Mesenchymal stem cell (in vitro differentiated cells and primary cell): ENCODE data around the gene ADARB2.

ENCODE experiments used
- DNase-seq: peaks from one replicate; pipeline ENCODE4 v3.0.0-alpha.2; 2013
- H2AFZ ChIP-seq: one replicate; pipeline ENCODE4 v1.6.1; 2013; ENCODE audit warnings: low read depth, mild to moderate bottlenecking, control low read depth, inconsistent platforms, low read length, moderate library complexity
- H2AK5ac ChIP-seq: 2 replicates; pipeline ENCODE4 v1.6.1; 2013; ENCODE audit warnings: low read length, moderate library complexity, mild to moderate bottlenecking, inconsistent platforms; ENCODE audit not compliant: severe bottlenecking
- H2BK120ac ChIP-seq: one replicate; pipeline ENCODE4 v1.6.1; 2013; ENCODE audit warnings: low read depth, mild to moderate bottlenecking, inconsistent platforms, low read length, moderate library complexity
- H2BK12ac ChIP-seq, 2 experiments: one replicate each; pipeline ENCODE4 v1.6.1; 2013; ENCODE audit warnings: inconsistent platforms in 2 of 2, low read length in 2 of 2, mild to moderate bottlenecking in 2 of 2, moderate library complexity in 2 of 2, control low read depth in 1 of 2
- H2BK15ac ChIP-seq: one replicate; pipeline ENCODE4 v1.6.1; 2013; ENCODE audit warnings: mild to moderate bottlenecking, low read depth, inconsistent platforms; ENCODE audit not compliant: poor library complexity, severe bottlenecking
- H2BK5ac ChIP-seq: 2 replicates; pipeline ENCODE4 v1.6.1; 2013; ENCODE audit warnings: low read depth, mild to moderate bottlenecking, low read length, control low read depth, inconsistent platforms; ENCODE audit not compliant: poor library complexity, severe bottlenecking
- H3K14ac ChIP-seq, 2 experiments: one replicate each; pipeline ENCODE4 v1.6.1; 2013; ENCODE audit warnings: inconsistent platforms in 2 of 2, low read length in 2 of 2, control low read depth in 1 of 2, mild to moderate bottlenecking in 1 of 2, moderate library complexity in 1 of 2
- H3K18ac ChIP-seq, 2 experiments: one replicate each; pipeline ENCODE4 v1.6.1; 2013; ENCODE audit warnings: inconsistent platforms in 2 of 2, low read length in 2 of 2, control low read depth in 1 of 2, low read depth in 1 of 2, mild to moderate bottlenecking in 1 of 2
- H3K23ac ChIP-seq, 2 experiments: one replicate each; pipeline ENCODE4 v1.6.1; 2013; ENCODE audit warnings: inconsistent platforms in 2 of 2, low read length in 2 of 2, mild to moderate bottlenecking in 2 of 2, moderate library complexity in 2 of 2, control low read depth in 1 of 2
- H3K27ac ChIP-seq: 2 replicates; pipeline ENCODE4 v1.5.1; 2013; ENCODE audit warnings: mild to moderate bottlenecking, moderate library complexity, low read length, control low read depth, inconsistent platforms; ENCODE audit not compliant: poor library complexity, severe bottlenecking
- H3K27me3 ChIP-seq, 2 experiments: 2 replicates each; pipeline versions ENCODE4 v1.6.1 to v1.7.0; 2013; ENCODE audit warnings: low read length in 2 of 2, mild to moderate bottlenecking in 2 of 2, moderate library complexity in 2 of 2, control low read depth in 1 of 2, inconsistent platforms in 1 of 2; ENCODE audit not compliant: control insufficient read depth in 1 of 2, insufficient read depth in 1 of 2
- H3K36me3 ChIP-seq, 2 experiments: 2 replicates each; pipeline versions ENCODE4 v1.6.1 to v1.7.0; 2013; ENCODE audit warnings: low read length in 2 of 2, control low read depth in 1 of 2, inconsistent platforms in 1 of 2, low read depth in 1 of 2, mild to moderate bottlenecking in 1 of 2; ENCODE audit not compliant: insufficient read depth in 2 of 2, control insufficient read depth in 1 of 2
- H3K4ac ChIP-seq, 2 experiments: one replicate each; pipeline ENCODE4 v1.6.1; 2013; ENCODE audit warnings: inconsistent platforms in 2 of 2, low read length in 2 of 2, mild to moderate bottlenecking in 2 of 2, moderate library complexity in 2 of 2, control low read depth in 1 of 2, low read depth in 1 of 2
- H3K4me1 ChIP-seq: 2 replicates; pipeline ENCODE4 v1.6.1; 2013; ENCODE audit warnings: low read depth, low read length, control low read depth; ENCODE audit not compliant: control insufficient read depth, insufficient read depth
- H3K4me2 ChIP-seq: 2 replicates; pipeline ENCODE4 v1.6.1; 2013; ENCODE audit warnings: low read length, mild to moderate bottlenecking, inconsistent platforms; ENCODE audit not compliant: poor library complexity, severe bottlenecking
- H3K4me3 ChIP-seq, 2 experiments: 2 replicates each; pipeline versions ENCODE4 v1.5.1 to v1.7.0; 2013; ENCODE audit warnings: low read length in 2 of 2, mild to moderate bottlenecking in 2 of 2, control low read depth in 1 of 2, low read depth in 1 of 2; ENCODE audit not compliant: insufficient read depth in 1 of 2
- H3K79me1 ChIP-seq: replicated peaks from 2 replicates; pipeline ENCODE4 v1.6.1; 2013; ENCODE audit warnings: mild to moderate bottlenecking, control low read depth, low read length, inconsistent platforms; ENCODE audit not compliant: poor library complexity, severe bottlenecking
- H3K9ac ChIP-seq: 2 replicates; pipeline ENCODE4 v1.7.0; 2013; ENCODE audit warnings: mild to moderate bottlenecking, low read length, moderate library complexity
- H3K9me3 ChIP-seq: 2 replicates; pipeline ENCODE4 v1.7.0; 2013; ENCODE audit warnings: mild to moderate bottlenecking, low read length; ENCODE audit not compliant: control insufficient read depth
- H4K8ac ChIP-seq: one replicate; pipeline ENCODE4 v1.6.1; 2013; ENCODE audit warnings: inconsistent platforms, mild to moderate bottlenecking, low read length, moderate library complexity
- H4K91ac ChIP-seq: one replicate; pipeline ENCODE4 v1.6.1; 2013; ENCODE audit warnings: mild to moderate bottlenecking, low read length, inconsistent platforms
- WGBS: methylation state at CpG from one replicate; pipeline ENCODE4 v1.1.7; 2013; ENCODE audit warnings: mixed read lengths; 5-methylcytosine and 5-hydroxymethylcytosine counted together

Gene ADARB2

GRCh38 chr10:1712944-1713671, 24.2 kb downstream of the ADARB2 start:
- Histone ChIP-seq H2BK15ac (no peak overlapping the region), H3K27me3 (no peaks in the 10 kb centered on the region), H3K27ac (no peak overlapping the region), H2AK5ac (no peak overlapping the region), H3K4me1 (peaks cover 7% of the 10 kb centered on the region), H3K9ac (no peak overlapping the region), H3K9me3 (no peaks in the 10 kb centered on the region), H3K79me1 (no peaks in the 10 kb centered on the region), H2BK120ac (no peak overlapping the region), H2BK5ac (no peak overlapping the region), H3K4me2 (no peak overlapping the region), H3K4ac (no peak overlapping the region), H3K14ac (no peak overlapping the region), H3K4me3 (no peak overlapping the region), H3K23ac (no peak overlapping the region), H4K91ac (no peak overlapping the region), H3K18ac (no peak overlapping the region), H3K36me3 (no peaks in the 10 kb centered on the region), H2AFZ (no peak overlapping the region), H2BK12ac (no peak overlapping the region), H4K8ac (no peak overlapping the region)
- 90% methylated on average over 18 of the region's 18 CpGs for WGBS
- no peak for DNase-seq

GRCh38 chr10:1712314-1712713, 25.0 kb downstream of the ADARB2 start:
- 89% methylated on average over 3 of the region's 7 CpGs for WGBS
- DNase-seq, result no peak

DNA sequence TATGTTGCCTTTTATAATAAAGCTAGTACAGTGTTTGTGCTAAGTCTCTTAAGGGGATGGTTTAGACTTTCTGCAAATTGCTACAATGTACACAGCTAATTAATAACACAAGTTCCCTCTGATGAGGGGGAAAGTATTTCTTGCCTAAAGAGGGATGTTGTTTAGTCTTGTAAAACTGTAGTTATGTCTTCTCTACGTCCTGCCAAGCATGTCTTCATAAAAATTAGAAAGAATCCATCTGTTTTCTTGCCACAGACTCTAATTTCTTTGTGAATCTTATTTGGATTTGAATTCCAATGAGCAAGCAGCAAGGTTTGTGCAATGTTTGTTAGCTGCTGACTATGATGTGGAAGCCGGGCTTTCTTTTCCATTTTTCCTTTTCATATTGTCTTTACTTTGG, 28.2 kb downstream of the ADARB2 start:
- Histone ChIP-seq H2AFZ (no peak overlapping the region), H2BK5ac (no peak overlapping the region), H4K8ac (no peak overlapping the region), H2BK12ac (no peak overlapping the region), H2AK5ac (no peak overlapping the region), H2BK15ac (no peak overlapping the region), H3K14ac (no peak overlapping the region), H4K91ac (no peak overlapping the region), H3K9ac (no peak overlapping the region), H3K4me2 (no peak overlapping the region), H3K27ac (no peak overlapping the region), H3K18ac (no peak overlapping the region), H3K4me1 (peaks cover 2% of the 10 kb centered on the region), H3K36me3 (no peaks in the 10 kb centered on the region), H3K23ac (no peak overlapping the region), H3K79me1 (no peaks in the 10 kb centered on the region), H3K4ac (no peak overlapping the region), H3K27me3 (no peaks in the 10 kb centered on the region), H3K9me3 (peaks cover 2% of the 10 kb centered on the region), H3K4me3 (no peak overlapping the region), H2BK120ac (no peak overlapping the region)
- no peak for DNase-seq
- WGBS, result no CpG with 5 or more reads among the region's 2 CpGs

More at GRCh38 chr10:1712314-1712713, 25.0 kb downstream of the ADARB2 start:
- H3K79me1 ChIP-seq, result no peaks in the 10 kb centered on the region
- no peak overlapping the region for H3K9ac ChIP-seq
- no peak overlapping the region for H3K14ac ChIP-seq
- no peak overlapping the region for H4K91ac ChIP-seq
- H3K27ac ChIP-seq, result no peak overlapping the region
- no peak overlapping the region for H2AFZ ChIP-seq
- no peak overlapping the region for H2BK15ac ChIP-seq
- no peak overlapping the region for H3K4ac ChIP-seq
- H3K4me2 ChIP-seq, result no peak overlapping the region
- no peaks in the 10 kb centered on the region for H3K36me3 ChIP-seq
- no peak overlapping the region for H2BK5ac ChIP-seq
- H2BK12ac ChIP-seq, result no peak overlapping the region
- H2BK120ac ChIP-seq, result no peak overlapping the region
- no peak overlapping the region for H3K4me3 ChIP-seq
- H2AK5ac ChIP-seq, result no peak overlapping the region
- H3K9me3 ChIP-seq, result no peaks in the 10 kb centered on the region
- H3K4me1 ChIP-seq, result peaks cover 7% of the 10 kb centered on the region
- no peaks in the 10 kb centered on the region for H3K27me3 ChIP-seq
- H3K18ac ChIP-seq, result no peak overlapping the region
- no peak overlapping the region for H4K8ac ChIP-seq
- no peak overlapping the region for H3K23ac ChIP-seq

- H2BK120ac ChIP-seq, result no peak overlapping the region
- no peak overlapping the region for H3K4me3 ChIP-seq
- no peak overlapping the region for H2BK12ac ChIP-seq
- H3K36me3 ChIP-seq, result no peaks in the 10 kb centered on the region
- H2BK15ac ChIP-seq, result no peak overlapping the region
- no peak overlapping the region for H2AK5ac ChIP-seq
- H3K79me1 ChIP-seq, result no peaks in the 10 kb centered on the region
- no peak overlapping the region for H3K18ac ChIP-seq
- no peak overlapping the region for H3K27ac ChIP-seq
- no peak overlapping the region for H3K14ac ChIP-seq
- H3K9me3 ChIP-seq, result peaks cover 2% of the 10 kb centered on the region
- no peak overlapping the region for H2BK5ac ChIP-seq
- H3K27me3 ChIP-seq, result no peaks in the 10 kb centered on the region
- H3K4me1 ChIP-seq, result peaks cover 2% of the 10 kb centered on the region
- H2AFZ ChIP-seq, result no peak overlapping the region
- H3K4ac ChIP-seq, result no peak overlapping the region
- H3K9ac ChIP-seq, result no peak overlapping the region
- WGBS, result 71% methylated on average over 4 of the region's 7 CpGs
- no peak for DNase-seq
- no peak overlapping the region for H3K23ac ChIP-seq
- no peak overlapping the region for H3K4me2 ChIP-seq
- no peak overlapping the region for H4K8ac ChIP-seq
- H4K91ac ChIP-seq, result no peak overlapping the region
Measured at GRCh38 chr10:1708746-1709145, 28.6 kb downstream of the ADARB2 start.
